T-helper 2 cell treated with Interferon-gamma antibody and Interleukin-4, amounts not matched to agents 100 ng/mL and 5 ng/mL, for 36 hours (primary cell): Measurements from ENCODE around the gene SLC39A1. TPM values are rescaled to one million over a fixed set of nuclear protein-coding genes. Genes with fewer than 3 reads are reported as not detected.
"Not testable (repeated sequence)": the region's sequence is repeated elsewhere in the genome, so short reads cannot be mapped to it uniquely, and the experiment has no call there.

ENCODE experiments used
- intact Hi-C: fragments of 100-400 bp; cut with micrococcal nuclease; formaldehyde crosslinking; loops from one replicate; pipeline ENCODE4 v1.15.1; 2023
- total RNA-seq: library from RNA; stranded (reverse); gene quantifications from 2 replicates; pipeline ENCODE4 v1.2.3, GENCODE V29; 2022

SLC39A1 gene, protein sequence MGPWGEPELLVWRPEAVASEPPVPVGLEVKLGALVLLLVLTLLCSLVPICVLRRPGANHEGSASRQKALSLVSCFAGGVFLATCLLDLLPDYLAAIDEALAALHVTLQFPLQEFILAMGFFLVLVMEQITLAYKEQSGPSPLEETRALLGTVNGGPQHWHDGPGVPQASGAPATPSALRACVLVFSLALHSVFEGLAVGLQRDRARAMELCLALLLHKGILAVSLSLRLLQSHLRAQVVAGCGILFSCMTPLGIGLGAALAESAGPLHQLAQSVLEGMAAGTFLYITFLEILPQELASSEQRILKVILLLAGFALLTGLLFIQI
- 41.2 and 44.1 TPM in 2 replicates for total RNA-seq

DNA sequence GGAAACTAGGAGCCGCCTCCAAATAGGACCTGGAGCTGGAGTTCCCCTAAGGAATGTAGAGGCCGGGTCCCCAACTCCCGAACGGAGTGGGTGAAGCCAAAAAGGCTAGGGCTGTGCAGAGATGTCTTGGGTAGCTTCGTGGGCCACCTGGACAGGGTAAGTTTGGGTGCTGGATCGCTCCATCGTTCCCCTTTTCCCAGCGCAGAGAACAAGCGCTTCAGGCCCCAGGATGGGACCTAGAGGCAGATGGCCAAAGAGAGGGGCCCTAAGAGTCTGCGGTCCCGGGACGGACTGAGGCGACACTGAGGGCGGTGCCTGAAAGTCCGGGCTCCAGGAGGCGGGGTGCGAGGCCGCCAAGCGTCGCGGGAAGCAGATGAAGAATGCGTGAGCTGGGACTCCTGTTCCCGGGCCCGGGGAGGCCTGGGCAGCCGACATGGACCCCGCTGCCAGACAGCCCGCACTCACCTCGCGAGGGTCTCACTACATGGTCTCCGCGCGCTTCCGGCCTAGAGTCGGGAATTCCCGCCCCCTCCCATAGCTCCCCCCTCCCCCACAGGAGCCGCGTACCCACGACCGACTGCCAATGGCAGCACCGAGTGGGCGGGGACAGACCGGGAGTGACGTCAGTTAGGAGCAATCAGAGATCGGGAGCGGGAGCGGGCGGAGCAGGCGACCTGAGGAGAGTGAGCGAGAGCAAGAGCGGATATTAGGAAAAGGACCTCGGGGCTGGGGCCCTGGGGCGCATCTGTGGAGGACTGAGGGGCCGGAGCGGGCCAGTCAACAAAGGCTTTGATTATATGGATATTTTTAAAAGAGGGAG, at the start of gene SLC39A1:
Gene SLC39A1 (minus strand): TSS at position 508 of the 820 bp plus-strand sequence. CDS start 822 bp downstream, outside the sequence.
- intact Hi-C loops: loop anchor here (1.0 to 10.0 kb wide), 3 partner anchors 27 to 428 kb away; partner anchors contain the start of genes RPS27 and S100A6

DNA sequence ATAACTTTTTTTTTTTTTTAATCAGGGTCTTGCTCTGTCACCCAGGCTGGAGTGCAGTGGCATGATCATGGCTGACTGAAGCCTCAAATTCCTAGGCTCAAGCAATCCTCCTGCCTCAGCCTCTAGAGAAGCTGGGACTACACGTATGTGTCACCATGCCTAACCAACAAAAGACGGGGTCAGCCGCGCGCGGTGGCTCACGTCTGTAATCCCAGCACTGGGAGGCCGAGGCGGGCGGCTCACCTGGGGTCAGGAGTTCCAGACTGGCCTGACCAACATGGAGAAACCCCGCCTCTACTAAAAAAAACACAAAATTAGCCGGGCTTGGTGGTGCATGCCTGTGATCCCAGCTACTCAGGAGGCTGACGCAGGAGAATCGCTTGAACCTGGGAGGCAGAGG, 49.2 kb upstream of the SLC39A1 start:
- intact Hi-C loops: not testable (repeated sequence)

DNA sequence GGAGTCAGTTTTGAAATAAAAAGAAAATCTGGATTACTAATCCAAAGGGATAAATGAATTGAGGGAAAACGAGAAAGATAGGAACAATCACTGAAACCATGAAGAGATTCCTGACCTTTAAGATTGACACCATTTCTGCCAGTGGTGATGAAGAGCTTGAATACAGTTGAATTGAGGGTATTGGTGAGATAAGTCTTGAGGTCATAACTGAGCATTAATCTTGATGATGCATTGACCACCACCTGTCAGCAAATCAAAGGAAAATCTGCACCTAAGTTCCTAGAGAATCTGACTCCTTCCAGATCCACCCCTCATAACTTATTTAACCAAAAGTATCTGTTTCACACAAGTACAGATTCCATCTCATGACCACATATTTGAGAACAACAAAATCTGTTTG, 48.8 kb upstream of the SLC39A1 start:
- intact Hi-C loops: no loop called here

DNA sequence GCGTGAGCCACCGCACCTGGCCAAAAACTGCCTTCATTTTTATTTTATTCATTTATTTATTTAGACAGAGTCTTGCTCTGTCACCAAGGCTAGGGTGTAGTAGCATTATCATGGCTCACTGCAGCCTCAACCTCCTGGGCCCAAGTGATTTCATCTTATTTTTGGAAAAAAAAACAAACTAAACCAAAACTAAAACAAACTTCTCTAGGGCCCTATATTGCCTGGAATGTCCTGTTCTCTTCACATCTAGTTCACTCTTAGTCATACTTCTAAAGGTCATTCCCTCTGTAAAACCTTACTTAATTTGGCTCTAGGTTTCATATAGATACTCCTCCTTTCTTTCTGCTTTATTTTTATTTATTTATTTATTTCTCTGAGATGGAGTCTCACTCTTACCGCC, 42.8 kb upstream of the SLC39A1 start:
- intact Hi-C loops: no loop called here

DNA sequence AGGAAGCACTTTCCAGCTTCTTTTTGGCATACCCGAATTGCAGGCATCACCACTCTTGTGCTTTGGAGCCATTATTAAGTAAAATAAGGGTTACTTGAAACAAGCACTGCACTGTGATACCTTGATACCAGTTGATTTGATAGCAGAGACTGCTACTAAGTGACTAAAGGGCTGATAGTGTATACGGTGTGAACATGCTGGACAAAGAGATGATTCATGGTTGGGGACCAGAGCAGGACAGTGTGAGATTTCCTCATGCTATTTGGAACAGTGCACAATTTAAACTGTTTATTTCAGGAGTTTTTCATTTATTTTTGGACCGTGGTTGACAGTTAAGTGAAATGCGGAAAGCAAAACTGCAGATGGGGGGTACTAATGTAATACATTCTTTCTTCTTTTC, 37.1 kb upstream of the SLC39A1 start:
- intact Hi-C loops: no loop called here

DNA sequence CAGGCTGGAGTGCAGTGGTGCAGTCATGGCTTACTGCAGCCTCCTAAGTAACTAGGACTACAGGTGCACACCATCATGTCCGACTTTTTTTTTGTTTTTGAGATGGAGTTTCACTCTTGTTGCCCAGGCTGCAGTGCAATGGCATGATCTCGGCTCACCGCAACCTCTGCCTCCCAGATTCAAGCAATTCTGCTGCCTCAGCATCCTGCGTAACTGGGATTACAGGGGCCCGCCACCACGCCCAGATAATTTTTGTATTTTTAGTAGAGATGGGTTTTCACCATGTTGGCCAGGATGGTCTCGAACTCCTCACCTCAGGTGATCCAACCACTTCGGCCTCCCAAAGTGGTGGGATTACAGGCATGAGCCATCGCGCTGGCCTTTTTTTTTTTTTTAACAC, 33.5 kb upstream of the SLC39A1 start:
- intact Hi-C loops: loop anchor here (10.0 kb wide), 1 partner anchor 348 kb away; no protein-coding TSS in a partner anchor

DNA sequence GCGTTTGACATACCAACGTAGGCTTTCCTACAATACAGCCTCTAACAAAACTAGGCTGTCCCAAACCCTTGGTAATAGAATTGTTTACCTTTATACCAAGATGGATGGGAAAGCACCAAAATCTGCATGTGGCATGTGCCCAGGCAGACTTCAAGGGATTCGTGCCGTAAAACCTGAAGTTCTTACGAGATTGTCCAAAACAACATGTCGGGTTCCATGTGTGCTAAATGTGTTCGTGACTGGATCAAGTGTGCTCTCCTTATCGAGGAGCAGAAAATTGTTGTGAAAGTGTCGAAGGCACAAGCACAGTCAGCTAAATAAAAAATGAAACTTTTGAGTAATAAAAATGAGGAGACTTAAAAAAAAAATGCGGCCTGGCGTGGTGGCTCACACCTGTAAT, 32.3 kb upstream of the SLC39A1 start:
- intact Hi-C loops: loop anchor here (10.0 kb wide), 1 partner anchor 349 kb away; no protein-coding TSS in a partner anchor

DNA sequence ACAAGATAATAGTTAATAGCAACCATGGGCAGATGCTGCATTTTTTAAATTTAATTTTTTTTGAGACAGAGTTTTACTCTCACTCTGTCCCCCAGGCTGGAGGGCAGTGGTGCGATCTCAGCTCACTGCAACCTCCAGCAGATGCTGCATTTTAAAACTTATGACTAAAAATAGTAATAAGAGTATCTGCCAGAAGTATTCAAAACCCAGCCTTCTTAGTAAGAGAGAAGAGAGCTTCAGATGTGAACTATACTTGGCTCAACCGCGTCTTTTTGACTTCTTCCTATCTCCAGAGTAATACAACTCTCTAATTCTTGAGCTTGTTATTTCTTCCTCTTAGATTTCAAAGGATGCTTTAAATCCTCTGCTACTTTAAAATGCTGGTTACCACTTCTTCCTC, 31.9 kb upstream of the SLC39A1 start:
- intact Hi-C loops: loop anchor here (10.0 kb wide), 1 partner anchor 350 kb away; no protein-coding TSS in a partner anchor

DNA sequence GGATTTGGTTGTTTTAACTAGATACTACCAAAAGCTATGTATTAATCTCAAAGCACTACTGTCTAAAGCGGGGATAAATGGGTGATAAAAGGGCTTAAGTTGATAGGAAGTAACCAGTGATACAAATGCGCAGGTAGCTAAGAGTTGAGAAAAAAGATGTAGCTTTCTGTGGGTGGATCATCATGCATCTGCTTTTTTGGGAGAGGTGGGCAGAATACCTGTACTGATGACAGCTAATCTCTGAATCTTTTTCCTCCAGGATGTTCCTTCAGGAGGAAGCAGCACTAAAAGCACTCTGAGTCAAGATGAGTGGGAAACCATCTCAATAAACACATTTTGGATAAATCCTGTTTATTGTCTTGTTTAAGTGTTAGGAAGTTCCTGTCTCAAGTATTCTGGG, 28.5 kb upstream of the SLC39A1 start:
- intact Hi-C loops: loop anchor here (2.0 to 10.0 kb wide), 5 partner anchors 167 to 353 kb away; partner anchors contain the start of genes HAX1 and NPR1

DNA sequence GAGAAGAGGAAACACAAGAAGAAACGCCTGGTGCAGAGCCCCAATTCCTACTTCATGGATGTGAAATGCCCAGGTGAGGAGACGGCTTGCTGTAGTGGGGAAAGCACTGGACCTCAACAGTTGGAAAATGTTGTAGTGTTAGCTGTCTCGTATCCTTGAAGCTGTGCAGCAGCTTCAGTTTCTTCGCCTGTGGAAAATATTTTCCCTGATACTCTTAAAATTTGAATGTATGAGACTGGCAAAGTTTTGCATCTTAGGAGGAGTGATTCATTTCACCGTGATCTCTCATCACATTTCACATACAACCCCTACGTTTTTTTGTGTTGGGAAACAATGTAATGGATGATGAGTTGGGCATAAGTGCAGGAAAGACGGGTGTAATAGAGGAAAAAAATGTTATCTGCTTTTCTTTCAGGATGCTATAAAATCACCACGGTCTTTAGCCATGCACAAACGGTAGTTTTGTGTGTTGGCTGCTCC, 27.9 kb upstream of the SLC39A1 start:
- intact Hi-C loops: loop anchor here (2.0 to 10.0 kb wide), 5 partner anchors 168 to 354 kb away; partner anchors contain the start of genes HAX1 and NPR1

DNA sequence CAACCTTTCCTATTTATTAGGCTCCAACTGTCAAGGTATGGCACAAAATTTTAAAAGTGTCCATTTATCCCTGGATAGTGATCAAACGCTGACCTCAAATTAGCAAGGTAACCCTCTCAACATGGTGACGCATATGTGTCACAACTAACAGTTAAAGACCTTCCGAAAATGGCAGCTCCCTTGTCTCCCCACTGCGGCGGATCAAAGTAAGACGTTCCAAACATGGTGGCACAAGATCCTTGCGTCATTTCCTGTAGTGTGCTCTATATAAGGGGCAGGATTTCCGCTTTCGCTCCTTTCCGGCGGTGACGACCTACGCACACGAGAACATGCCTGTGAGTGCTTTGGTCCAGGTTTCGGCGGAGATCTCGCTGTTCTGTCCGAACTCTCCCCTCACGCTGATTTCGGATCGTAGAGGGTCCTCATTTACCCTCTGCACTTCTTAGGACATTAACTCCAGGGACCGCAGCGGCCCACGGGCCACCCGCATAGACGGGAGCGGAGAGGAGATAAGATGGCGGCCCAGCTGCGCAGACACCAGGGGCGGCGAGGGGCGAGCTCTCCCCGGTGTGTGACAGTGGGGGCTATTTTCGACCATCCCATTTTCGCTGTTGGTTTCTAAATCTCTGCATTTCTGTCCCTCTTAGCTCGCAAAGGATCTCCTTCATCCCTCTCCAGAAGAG, 27.3 kb upstream of the SLC39A1 start, which contains the start of gene RPS27:
Gene RPS27 (plus strand): TSS at position 295 of the 683 bp plus-strand sequence. CDS start 35 bp downstream, at position 330.
- intact Hi-C loops: loop anchor here (1.0 to 10.0 kb wide), 10 partner anchors 13 to 354 kb away; partner anchors contain the start of genes CRTC2, HAX1, JTB and NPR1

DNA sequence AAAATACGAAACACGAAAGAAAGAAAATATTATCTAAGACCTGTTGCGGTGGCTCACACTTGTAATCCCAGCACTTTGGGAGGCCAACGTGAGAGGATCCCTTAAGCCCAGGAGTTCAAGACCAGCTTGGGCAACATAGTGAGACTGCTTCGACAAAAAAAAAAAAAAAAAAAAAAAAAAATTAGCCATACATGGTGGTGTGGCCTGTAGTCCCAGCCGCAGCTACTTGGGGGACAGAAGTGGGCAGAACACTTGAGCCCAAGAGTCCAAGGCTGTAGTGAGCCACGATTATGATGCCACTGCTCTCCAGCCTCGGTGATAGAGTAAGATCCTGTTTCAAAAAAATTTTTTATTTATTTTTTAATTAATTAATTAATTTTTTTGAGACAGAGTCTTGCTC, 24.3 kb upstream of the SLC39A1 start:
- intact Hi-C loops: loop anchor here (2.0 kb wide), 1 partner anchor 317 kb away; the partner anchor contains the start of gene ILF2

DNA sequence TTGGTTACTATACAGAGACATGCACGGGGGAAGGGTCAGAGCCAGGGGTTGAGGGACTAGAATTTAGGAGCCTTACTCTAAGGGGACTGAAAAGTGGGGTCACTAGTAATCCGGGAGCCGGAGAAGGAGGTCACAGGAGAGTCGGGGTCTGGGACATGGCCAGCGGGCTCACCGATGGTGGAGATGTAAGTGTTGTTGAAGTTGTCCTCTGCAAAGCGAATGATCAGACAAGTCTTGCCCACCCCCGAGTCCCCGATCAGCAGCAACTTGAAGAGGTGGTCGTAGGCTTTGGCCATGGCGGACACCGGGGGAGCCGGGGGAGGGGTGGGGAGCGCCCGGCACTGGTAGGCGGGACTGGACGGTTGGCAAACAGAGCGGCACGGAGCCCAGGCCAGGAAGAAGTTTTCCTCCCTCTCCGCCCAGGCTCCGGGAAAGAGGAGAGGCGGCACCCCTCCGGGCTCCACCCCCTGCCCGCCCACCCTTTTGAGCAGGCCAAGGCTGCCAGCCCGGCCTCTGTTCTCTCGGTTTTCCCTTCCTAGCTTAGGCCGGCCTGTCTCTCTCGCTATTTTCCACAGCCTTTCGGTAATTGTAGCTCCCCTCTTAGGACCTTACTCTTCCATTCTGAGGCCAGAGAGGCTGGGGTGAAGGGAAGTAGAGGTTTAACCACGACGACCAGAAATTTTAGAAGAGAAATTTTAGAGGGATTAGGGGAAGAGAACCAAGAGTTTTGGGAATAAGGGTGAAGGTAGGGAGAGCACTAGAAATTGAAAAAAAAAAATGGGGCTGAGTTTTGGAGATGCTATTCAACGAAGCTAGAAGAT, 22.8 kb upstream of the SLC39A1 start, which contains the start of gene RAB13:
Gene RAB13 (minus strand): TSS at position 399 of the 821 bp plus-strand sequence. CDS start 103 bp downstream, at position 296.
- intact Hi-C loops: loop anchor here (1.0 to 2.0 kb wide), 3 partner anchors 165 to 315 kb away; partner anchors contain the start of gene ILF2

DNA sequence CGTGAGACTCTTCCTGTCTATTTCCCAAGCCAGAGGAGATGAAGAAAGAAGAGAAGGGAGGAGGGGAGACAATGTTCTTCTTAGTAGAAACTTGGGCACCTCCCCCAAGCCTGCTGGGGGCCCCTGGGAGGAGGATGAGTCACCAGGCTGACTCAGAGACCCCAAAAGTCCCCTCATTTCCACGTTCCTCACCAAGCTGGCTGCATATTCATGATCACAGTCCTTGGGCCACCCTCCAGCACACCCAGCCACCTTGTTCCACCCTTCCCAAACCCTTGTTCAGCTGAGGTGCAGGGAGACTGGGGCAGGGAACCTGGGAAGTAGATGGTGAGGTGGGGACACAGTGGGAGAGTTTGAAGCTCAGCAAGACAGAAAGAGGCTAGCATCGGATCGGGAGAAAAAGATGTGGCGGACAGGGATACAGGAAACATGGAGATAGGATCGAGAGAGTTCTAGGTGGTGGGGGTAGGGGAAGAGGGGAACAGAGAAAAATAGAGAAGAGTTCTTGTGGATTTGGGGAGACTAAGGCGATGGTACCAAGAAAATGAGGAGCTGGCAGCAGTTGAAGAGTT, 22.1 kb upstream of the SLC39A1 start:
- intact Hi-C loops: no loop called here

DNA sequence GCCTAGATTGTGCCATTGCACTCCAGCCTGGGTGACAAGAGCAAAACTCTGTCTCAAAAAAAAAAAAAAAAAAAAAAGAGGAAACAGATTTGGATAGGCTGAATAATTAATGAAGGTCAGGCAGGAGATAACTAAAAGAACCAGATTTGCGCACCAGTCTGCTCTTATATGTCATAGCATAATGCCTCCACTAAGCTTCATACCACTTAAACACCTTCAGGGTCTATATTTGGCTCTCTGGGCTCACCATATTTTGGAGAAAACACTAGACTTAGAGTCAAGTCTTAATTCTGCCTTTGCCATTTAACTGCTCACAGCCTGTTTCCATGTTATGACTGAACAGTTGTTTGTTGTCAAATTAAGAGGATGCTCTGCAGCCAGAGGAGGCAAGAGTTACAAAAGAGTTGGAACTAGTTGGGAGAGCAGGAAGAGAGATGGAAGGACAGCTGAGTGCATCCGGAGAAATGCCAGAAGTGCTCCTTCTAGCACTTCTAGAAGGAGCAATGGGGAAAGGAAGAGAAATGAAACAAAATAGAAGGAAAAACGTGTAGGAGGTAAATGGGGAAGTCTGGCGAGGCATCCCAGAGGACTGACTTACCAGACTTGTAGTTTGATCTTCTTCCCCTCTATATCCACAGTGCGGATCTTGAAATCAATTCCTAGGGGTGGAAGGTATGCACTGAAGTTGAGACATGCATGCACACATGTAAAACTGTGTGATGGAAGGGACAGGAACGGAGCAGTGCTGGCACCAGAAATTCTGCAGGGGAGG, 21.0 kb upstream of the SLC39A1 start:
- intact Hi-C loops: no loop called here

DNA sequence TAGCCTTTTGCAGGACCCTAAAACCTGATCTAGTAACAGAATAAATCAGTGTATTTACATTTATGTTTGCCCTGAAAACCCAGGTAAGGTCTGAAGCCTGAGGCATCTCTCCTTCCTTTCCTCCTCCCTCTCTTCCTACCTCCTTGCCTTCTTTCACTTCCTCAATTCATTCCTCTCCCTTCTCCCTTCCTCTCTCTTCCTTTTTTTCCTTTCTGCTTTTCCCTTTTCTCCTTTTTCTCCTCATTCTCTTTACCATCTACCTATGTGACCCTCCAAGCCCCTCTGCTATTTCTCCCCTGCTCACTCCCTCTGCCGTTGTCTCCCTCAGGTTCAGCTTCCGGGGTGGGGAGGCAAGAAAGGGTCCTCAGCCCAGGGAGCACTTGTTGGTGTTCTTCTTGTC, 18.4 kb upstream of the SLC39A1 start:
- intact Hi-C loops: not testable (repeated sequence)

DNA sequence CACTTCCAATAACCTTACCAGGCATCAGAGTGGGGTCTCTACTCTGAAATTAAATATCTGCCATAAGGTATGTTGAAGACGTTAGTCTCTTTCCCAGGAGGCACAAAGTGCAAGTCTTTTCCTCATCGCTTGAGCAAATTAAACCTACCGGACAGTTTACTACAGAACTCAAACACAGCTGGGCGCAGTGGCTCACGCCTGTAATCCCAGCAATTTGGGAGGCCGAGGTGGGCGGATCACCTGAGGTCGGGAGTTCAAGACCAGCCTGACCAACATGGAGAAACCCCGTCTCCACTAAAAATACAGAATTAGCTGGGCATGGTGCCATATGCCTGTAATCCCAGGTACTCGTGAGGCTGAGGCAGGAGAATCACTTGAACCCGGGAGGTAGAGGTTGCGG, 15.8 kb upstream of the SLC39A1 start:
- intact Hi-C loops: loop anchor here (5.0 kb wide), 1 partner anchor 182 kb away; no protein-coding TSS in a partner anchor

DNA sequence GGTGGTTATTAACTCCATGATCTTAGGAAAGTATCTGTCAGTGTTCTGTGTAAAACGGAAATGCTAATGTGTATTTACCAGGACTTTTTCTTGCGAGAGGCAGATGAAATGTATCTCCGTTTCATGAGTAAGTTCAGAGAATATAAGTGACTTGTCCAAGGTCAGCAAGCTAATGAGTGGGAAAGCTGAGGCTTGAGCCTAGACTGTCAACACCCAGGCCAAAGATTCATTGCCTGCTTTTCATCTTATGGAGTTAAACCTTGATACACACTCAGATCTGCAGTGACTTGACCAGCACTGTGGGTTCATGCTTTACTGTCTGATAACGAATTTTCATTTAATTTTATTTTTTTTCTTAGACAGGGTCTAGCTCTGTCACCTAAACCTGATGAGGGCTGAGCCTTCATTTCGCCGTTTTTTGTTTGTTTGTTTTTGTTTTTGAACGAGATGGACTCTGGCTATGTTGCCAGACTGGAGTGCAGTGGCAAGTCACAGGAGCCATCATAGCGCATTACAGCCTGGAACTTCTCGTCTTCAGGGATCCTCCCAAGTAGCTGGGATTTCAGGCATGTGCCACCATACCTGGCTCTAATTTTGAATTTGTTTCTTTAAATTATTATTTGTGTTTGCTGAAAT, 15.1 kb upstream of the SLC39A1 start:
- intact Hi-C loops: loop anchor here (5.0 kb wide), 1 partner anchor 181 kb away; no protein-coding TSS in a partner anchor
